Inflammatory macrophage treated with lipopolysaccharide for 1 hour (primary cell): ENCODE data around the gene PSKH1.
"Not testable (repeated sequence)": the region's sequence is repeated elsewhere in the genome, so short reads cannot be mapped to it uniquely, and the experiment has no call there.

ENCODE experiments used
- DNase-seq, 2 donors: peaks; one replicate each; pipeline ENCODE4 v3.0.0-alpha.2; 2020 to 2022

Gene PSKH1

DNA sequence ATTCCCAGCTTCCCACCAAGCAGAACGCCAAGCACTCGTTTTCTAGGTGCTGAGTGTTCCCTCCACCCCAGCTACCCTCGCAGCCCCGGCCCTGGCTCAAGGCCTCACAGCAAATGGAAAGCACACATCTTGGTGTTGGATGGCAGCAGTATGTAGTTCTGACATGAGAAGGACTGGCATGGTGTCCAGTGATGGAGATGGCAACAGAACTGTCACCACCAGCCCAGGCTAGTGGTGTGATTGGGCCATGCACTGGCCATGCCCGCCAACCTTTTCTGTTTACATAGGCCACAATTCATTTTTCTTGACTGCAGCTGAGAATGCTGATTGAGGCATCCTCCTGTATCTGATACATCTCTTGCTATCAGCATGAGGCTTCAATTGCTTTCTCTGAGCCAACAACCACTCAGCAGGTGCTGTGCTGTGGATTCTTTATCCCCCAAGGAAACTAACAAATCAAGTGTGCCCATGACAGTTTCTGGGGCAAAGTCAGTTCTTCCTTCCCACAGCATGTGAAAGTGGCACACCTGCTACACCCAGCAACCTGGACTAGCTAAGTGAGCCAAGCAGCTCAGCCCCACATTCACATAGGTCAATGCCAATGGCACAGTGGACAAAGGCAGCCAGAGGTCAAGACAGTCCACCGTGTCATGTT is 71.5 kb downstream of the PSKH1 start:
- no peak for DNase-seq

DNA sequence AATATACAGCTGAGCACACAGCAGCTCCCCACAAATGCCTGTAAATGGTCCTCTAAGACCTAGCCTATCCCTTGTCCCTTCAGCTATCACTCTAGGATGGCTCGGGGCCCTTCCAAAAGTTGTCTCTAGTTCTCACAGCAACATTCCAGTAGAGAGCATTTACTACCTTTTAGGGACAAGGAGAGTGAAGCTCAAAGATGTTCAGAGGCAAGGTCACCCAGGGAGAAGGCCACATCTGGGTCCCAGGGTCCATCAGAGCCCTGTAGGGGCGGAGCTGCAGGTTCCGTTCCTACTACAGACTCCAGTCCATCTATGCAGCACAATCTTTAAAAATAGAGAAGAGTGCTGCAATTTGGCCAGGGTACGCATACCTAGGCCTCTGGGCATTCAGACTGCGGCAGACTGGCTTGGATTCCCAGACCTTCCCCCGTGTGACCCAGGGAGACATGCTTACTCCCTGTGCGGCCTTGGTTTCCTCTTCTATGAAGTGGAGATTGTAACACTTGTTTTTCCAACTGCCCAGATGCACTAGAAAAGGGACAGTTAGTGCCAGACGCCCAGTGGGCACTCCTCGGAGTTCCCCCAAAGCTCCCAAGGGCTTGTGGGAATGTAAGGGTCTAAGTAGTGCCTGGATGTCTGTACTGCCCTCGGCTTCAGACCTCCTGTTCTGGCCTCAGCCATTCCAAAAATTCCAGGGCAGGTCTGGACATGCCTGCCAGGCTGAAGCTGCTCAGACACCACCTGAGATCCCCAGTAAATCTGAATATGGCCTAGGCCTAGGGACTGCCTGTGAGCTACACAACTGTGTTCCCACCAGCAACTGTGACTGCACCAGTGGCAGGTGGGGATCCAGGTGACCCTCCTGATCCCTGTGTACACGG is 72.9 kb downstream of the PSKH1 start:
- no peak for DNase-seq

- DNase-seq: peak; percentile 6 to 14
These were observed 73.6 kb downstream of the PSKH1 start for GRCh38 chr16:67966549-67967182.

- DNase-seq: no peak
These were observed 74.3 kb downstream of the PSKH1 start for GRCh38 chr16:67967183-67967957.

GRCh38 chr16:67967958-67968399 is 74.9 kb downstream of the PSKH1 start:
- DNase-seq: peak; percentile 10 to 22

GRCh38 chr16:67968400-67969253 is 75.6 kb downstream of the PSKH1 start, which contains the start of gene SLC12A4:
SLC12A4 (minus strand) TSS chr16:67968637; CDS start chr16:67968553, 84 bp downstream.
- DNase-seq: peak; percentile 68 to 71

- peak in 1 of 2 donors; percentile 22 for DNase-seq
These were observed 76.4 kb downstream of the PSKH1 start for GRCh38 chr16:67969254-67970039.

DNA sequence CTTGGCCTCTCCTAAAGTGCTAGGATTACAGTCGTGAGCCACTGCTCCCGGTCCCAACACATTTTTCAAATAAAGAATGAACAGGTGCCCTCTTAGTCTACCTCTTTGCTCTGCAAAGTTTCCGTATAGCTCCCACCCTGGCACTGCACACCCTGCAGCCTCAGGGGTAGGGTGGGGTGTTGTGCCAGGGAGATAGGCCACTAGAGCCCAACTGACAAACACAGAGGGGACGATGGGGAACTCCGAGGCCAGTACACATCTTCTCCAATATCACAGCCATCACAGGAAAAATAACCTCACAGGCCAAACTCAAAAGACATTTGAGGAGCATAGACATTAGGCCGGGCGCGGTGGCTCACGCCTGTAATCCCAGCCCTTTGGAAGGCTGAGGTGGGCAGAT is 78.1 kb downstream of the PSKH1 start:
- no peak for DNase-seq

DNA sequence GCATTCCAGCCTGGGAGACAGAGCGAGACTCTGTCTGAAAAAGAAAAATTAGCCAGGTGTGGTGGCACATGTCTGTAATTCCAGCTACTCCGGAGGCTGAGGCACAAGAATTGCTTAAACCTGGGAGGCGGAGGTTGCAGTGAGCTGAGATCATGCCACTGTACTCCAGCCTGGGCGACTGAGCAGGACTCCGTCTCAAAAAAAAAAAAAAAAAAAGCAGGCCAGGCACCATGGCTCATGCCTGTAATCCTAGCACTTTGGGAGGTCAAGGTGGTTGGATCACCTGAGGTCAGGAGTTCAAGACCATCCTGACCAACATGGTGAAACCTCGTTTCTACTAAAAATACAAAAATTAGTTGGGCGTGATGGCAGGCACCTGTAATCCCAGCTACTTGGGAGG is 79.2 kb downstream of the PSKH1 start:
- DNase-seq: not testable (repeated sequence)

- DNase-seq: no peak
These were observed 82.5 kb downstream of the PSKH1 start for GRCh38 chr16:67975321-67976105.

GRCh38 chr16:67976205-67976604 is 83.2 kb downstream of the PSKH1 start:
- no peak for DNase-seq

DNA sequence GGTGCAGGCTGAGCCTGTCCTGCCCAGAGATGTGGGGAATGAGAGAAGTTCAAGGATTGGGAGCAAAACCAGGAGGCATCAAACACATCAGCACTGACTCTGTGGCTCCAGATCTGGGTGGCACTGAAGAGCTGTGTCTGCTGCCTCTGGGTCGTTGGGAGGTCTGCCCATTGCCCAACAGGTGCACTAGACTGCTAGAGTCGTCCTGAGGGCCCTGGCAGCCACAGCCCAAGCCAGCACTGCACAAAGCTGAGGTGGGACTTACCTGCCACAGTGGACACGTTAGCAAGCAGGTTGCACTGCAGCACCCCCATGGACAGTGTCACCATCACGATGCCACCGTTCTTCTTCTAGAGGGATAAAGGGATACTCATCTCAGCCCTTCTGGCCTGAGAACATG is 84.0 kb downstream of the PSKH1 start:
- no peak for DNase-seq

- no peak for DNase-seq
These were observed 84.6 kb downstream of the PSKH1 start for GRCh38 chr16:67977469-67978227.
